Dedifferentiated amniotic fluid mesenchymal stem cell (primary cell): ENCODE data around the gene PRELID3B.
A peak's percentile ranks its signal among the peaks of the same experiment; 100 is the strongest.

Experiments
- DNase-seq: peaks from one replicate; pipeline ENCODE4 v3.0.0-alpha.2; 2016; ENCODE audit errors: extremely low spot score

Gene PRELID3B

DNA sequence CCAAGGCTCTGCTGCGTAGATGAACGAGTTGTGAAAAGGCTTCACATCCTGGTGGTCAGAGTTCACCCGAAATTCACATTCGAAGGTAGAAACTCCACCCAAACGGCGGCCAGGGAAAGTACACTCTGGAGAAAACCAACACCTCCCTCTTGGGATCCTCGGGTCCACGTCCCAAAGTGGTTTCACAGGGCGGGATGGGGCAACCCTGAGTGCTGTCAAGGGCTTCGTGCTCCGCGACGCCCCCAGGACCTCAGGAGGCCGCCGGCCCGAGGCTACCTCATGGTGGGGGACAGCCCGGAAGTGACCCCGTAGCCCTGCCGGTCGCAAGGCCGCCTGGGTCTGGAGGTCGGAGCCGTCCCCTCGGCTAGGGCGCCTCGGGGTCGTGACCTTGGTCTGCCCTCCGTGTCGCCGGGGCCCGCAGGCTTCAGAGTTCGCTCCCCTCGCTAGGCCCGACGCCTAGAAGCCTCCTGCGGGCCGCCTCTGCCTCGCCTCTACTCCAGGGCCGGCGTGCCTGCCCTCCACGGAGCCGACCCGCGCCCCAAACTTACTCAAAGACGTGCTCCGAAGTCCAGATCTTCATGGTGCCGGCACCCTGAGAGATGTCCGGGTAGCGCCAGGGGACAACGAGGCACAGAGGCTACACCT is at the start of gene PRELID3B:
PRELID3B (minus strand) TSS at position 636 of the 645 bp plus-strand sequence; CDS start at position 580, 56 bp downstream.
- DNase-seq = no peak

DNA sequence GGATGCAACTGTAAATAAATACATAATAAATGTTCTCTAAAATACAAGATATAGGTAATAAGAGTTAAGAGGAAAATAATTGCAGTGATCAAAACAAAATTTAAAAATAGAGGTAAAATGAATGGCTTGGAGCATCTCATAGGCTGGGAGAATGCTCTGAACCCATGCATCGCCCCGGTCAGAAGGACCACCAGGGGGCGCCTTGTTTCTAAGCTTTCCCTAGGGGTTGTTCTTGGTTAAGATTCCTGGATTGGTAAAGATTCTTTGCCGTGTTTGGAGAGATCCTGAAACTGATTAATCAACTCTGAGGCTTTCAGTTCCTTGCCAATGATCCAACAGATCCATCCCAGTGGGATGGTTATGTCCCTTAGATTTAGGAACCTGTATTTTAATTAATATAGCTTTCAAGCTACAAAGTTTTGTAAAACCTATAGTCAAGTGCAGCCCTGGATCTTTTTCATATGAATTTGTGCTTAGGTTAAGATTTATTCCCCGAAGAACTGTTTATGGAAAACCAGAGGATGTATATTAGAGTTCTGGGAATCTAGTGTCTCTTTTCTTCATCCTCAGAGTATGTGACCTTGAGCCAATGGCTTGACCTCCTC is 45.3 kb upstream of the PRELID3B start:
- peak; percentile 57 for DNase-seq

DNA sequence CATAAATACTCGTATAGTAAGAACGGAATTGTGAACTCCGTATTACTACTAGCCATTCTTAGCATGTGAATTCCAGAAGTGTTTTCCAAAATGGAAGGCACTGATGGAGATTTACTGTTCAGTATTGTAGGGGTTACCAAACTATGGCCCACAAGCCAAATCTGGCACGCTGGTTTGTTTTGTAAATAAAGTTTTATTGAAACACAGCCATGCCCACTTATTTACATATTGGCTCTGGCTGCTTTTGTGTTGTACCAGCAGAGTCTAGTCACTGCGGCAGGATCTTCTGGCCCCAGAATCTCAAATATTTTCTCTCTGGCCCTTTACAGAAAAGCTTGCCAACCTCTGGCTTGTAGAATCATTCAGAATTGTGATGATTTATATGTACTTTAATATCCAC is 44.3 kb upstream of the PRELID3B start:
- no peak for DNase-seq

- DNase-seq = no peak
Observed at GRCh38 chr20:59084041-59084850, 41.7 kb upstream of the PRELID3B start.

GRCh38 chr20:59082981-59083380 is 40.4 kb upstream of the PRELID3B start:
- peak; percentile 50 for DNase-seq

DNA sequence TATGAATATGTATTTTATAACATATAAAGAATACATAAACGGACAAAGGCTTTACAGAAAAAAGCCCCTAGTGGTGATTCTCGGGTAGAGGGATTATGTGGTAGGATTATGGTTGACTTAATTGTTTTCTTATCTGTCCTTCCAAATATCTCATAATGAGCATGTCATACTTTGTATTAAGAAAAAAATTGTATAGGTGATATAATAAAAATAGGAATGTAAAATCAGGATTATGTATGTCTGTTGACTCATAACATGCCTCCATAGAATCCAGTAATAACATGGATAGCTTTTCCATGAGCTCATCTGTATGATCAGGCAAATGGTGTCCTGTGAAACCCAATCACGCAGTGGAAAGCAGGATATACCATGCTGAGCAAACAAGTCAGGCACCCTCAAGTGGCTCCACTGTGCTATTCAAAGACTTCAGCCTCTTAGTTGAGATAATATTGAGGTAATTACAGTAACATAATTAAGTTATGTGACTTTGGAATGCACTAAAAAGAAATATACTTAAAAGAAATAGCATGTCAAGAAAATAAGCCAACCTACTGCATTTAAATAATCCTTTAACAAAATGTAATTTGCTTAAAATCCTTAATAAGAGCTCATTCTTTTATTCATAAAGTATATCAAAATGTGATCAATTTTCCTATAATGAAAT is 39.6 kb upstream of the PRELID3B start:
- no peak for DNase-seq

DNA sequence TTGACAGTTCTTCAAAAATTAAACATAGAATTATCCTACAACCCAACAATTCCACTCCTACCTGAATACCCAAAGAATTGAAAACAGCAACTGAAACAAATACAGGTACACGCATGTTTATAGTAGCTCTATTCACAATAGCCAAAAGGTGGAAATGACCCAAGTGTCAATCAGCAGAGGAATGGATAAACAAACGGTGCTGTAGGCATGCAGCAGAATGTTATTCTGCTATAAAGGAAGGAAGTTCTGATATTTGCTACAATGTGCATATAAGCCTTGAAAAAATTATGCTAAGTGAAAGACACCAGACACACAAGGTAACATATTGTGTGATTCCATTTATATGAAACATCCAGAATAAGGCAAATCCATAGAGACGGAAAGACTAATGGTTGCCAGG is 38.5 kb upstream of the PRELID3B start:
- DNase-seq = no peak

DNA sequence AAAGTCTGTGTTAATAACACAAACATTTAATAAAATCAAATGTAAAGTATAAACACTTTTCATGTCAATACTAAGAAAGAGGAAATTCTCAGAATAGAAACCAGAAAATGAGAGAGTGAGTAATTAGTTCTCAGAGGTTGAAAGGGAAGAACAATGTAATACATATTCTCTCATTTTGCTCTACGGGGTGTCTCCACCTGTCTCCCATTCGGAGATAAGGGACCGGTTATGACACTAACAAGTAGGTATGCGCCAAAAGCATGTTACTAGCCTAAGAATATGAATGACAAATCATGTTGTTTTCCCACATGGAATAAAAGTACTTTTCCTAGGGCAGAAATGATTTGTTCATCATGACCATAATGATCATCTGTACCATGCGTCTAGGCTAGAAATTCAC is 35.6 kb upstream of the PRELID3B start:
- no peak for DNase-seq

DNA sequence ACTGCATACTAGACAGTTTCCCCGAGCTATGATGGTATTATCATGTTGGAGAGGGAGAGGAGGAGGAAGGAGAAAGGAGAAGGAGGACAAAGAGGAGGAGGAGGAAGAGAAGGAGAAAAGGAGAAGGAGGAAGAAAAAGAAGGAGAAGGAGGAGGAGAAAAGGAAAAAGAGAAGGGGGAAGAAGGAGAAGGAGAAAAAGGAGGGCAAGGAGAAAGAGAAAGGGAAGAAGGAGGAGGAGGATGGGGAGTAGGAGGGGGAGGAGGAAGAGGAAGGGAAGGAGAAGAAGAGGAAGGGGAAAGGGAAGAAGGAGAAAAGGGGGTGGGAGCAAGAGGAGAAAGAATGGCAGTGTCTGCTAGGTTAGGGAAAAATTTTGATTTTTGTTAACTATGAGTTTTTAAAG is 35.1 kb upstream of the PRELID3B start:
- DNase-seq = no peak

DNA sequence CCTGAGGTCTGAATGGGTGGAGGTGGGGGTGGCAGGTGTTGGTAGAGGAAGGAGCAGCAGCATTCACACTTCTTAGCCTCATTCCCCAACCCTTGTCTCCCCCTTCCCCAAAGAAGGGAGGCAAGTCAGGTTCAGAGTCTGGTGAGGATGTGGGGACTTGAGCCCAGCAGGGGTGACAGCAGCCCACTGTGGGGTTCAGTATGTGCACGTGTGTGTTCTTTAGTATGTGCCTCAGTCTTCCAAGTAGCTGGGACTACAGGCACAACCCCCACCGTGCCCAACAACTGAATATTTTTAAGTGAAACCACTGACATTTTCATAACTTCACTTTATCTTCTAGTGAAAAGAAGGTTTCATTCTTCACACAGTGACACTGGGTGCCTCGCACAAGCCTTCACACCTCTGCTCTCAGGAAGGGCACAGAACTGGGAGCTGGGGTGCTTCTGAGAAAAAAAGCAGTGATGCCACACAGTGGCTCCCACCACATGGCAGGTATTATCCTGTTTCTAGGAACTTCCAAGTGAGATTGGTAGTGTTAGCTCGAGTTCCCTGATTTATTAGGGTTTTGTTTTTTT is 33.4 kb upstream of the PRELID3B start:
- no peak for DNase-seq

DNA sequence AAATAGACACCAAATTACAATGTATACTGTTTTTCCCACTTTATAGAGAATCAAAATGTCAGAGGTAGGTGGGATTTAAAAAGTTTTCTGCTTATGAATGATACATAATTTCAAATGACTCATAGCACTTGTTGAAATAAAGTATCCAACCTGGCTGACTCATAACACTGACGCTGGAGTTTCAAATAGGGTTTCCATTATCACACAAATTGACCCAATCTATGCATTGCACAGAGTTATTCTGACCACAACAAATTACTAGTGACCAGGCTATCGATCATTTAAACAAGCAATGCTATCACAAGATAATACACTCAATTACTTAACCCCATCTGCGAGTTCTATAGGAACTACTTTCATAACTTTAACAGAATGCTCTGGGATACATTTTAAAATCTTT is 31.9 kb upstream of the PRELID3B start:
- DNase-seq = no peak

DNA sequence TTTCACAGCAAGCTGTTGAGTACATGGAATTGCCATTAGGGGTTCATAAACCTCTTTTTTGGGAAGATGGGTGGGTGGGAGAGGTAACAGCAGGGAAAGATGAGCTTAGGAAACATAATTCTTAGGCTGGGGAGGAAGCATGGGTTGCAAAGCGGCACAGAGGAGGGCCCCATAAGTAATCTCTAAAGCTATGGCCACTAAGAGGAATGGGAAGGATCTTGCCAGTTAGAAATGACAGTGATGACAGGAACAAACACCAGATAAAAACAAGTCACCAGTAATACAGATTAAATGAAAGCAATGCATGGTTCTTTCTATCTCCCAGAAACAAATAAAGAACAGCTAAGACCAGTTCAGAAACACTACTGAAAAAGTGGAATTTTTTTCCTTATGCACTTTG is 31.0 kb upstream of the PRELID3B start:
- DNase-seq = no peak

DNA sequence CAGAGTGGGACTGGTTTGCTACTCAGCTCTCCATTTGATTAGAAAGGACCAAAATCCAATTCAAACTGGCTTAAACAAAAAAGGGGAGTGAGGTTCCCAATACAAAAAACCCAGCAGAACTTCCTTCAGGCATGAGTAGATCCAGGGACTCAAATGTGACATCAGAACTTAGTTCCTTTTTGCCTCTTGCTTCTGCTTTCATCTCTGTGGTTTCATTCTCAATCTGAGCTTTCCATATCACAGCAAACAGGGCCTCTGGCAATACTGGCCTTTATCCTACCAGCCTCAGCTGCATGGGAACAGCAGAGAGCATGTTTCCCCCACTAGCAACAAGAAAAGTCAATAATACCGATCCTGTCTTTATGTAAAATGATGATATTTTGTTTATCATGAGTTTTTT is 28.6 kb upstream of the PRELID3B start:
- no peak for DNase-seq

GRCh38 chr20:59069026-59069425 is 26.4 kb upstream of the PRELID3B start:
- no peak for DNase-seq

DNA sequence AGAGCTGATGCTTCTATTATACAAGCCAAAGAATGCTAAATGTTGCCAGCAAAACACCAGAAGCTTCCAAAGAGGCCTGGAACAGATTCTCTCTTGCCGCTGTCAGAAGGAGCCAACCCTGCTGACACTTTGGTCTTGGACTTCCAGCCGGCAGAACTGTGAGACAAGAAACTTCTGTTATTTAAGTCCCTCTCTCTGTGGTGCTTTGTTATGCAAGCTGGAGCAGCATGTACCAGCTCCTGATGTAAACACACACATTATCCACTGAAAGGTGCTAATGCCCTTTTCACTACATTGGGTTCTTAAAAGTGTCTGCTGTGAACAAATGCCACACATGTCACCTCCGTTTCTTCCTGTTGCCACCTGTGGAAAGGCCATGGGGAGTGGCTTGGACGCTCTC is 25.9 kb upstream of the PRELID3B start:
- DNase-seq = no peak

GRCh38 chr20:59064214-59064722 is 21.7 kb upstream of the PRELID3B start:
- DNase-seq = no peak

DNA sequence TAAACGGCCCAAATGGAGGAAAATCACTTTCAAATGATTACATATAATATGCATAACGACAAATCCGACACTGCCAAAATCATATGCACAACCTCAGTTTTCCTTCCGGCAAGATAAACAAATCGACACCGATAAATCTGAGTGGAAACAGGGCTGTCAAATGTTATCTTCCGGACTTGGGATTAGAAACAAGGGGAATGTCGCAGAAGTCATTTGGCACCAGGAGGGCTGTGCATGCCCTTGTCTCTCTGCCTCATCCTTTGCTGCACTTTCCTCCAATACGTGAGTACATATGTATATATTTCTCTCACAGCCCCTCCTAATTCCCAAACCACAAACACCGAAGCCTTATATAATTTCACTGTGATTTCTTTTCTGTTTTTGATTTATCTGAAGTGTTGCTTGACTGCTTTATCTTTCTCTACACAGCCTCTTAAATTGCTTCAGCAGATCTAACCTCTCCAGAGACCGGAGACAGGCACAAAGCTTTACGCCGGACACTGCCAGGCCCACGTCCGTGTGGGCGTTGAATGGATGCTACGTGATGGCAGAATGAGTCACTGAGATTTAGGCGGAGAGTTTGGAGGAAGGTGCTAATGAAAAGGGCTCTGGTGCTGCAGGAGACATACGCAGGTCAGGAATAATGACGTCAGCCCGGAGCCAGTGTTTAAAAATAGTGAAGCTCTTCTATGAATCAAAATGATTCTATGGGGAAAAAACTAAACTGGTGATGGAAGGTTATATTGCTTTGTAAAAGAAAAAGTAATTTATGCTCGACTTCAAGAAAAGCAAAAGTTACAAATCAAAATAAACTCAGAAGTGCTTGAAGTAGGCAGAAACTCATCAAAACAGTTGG is 21.0 kb upstream of the PRELID3B start:
- peak; percentile 39 for DNase-seq

GRCh38 chr20:59062081-59062480 is 19.5 kb upstream of the PRELID3B start:
- no peak for DNase-seq

DNA sequence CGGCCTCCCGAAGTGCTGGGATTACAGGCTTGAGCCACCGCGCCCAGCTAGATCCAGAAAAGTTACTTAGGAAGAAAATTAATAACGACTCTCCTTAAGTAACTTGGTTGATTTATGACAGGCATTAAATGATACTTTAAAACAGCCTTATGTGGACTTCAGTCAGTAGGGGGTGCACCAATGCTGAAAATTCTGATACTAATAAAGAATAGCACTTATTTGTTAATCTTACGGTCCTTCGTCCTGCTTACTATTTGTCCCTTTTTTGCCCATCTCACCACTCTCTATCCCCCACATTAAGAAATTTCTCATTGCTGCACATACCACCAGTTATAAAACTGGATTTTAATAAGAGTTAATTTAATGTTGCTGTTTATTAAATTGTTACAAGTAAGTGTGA is 12.7 kb upstream of the PRELID3B start:
- no peak for DNase-seq

GRCh38 chr20:59051666-59052185 is 9.1 kb upstream of the PRELID3B start:
- no peak for DNase-seq

DNA sequence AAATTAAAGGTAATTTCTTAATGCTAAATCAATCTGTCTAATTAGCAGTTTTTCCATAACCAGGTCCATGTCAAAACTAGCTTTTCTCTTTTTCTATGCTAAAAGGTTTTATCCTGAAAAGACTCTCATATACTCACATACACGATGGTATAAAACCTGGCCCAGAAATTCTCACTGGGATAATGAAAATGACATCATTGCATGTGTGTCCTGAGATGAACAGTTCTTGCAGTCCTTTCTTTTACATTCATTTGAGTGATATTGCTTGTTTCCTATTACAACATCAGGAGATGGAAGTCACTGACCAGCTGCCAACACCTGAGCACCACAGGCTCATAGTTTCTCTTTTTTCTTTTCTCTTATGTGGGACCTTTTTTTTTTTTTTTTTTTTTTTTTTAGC is 7.9 kb upstream of the PRELID3B start:
- DNase-seq = no peak
